NCI-H2196 (cell line): Measurements from ENCODE around the gene APOLD1.
"Not testable (repeated sequence)": the region's sequence is repeated elsewhere in the genome, so short reads cannot be mapped to it uniquely, and the experiment has no call there.

ENCODE experiments used
- DNase-seq: peaks from one replicate; lab custom pipeline; 2025; ENCODE audit not compliant: unreplicated experiment; lab: John Stamatoyannopoulos, UW

The APOLD1 gene

DNA sequence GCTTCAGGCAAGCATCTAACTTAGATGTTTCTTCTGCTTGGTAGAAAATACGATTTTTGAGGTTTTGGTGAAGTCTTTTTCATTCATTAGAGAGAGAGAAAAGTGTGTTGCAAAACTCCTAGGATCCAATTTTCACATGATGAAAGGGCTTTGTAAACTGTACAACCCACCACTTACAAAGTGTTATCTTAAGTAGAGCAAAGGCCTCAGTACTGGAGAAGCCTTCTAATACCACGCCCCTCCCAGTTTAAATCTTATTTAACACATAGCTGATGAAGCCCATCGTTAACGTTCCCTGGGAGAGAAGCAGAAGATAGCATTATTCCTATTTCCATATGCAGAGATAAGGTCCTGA lies 869 bp downstream of the APOLD1 start:
- no peak for DNase-seq

- DNase-seq, result peak; percentile 59
Observed at GRCh38 chr12:12786706-12787601, 1.5 kb downstream of the APOLD1 start.

- DNase-seq, result no peak
Observed at GRCh38 chr12:12788131-12788530, 2.7 kb downstream of the APOLD1 start.

DNA sequence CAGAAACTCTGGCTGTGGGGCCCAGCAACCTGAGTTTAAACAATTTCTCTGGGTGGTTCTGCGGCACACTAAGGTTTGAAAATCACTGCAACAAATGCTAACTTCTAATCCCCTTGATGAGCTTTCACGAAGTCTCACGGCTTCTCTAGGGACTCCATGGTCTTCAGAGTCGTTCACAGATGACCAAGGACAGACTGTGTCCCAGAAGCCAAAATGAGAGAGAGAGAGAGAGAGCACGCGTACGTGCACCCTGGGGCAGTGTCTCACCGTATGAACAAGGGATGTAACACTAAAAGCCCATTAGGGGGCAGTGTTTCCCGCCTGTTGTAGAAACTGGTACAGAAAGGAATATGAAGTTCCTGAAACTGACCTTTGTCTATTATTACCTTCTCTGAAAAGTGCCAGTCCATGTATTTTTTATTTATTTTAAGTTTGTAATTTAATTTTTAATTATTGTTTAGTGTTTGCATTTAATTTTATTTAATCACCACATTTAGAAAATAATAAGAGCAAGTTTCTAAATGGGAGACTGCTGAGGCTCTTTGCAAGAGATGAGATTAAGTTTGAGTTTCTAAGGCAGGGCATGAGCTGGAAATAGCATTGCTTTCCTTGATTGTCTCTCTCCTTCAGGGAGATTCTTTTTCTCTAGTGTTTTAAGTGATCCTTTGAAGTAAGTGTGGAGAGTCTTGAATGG lies 3.4 kb downstream of the APOLD1 start:
- DNase-seq, result peak; percentile 69

DNA sequence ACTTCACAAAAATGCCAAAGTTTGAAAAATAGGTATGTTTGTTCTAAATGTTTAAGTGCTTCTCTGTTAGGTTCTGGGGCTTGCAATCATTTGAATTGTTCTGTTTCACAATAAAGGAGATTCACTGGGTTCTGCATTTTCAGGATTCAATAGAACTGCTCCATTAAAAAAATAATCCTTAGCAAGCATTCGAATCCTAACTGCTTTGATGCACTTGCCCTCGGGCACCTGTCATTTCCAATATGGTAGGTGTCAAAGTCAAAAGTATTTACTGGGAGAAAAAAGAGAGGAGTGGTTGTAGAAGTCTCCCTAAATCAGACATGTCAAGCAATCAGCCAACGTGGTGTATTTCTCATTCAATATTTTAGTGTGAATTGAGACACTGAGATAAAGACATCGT lies 5.5 kb downstream of the APOLD1 start:
- DNase-seq, result no peak

- DNase-seq, result peak; percentile 29
Observed at GRCh38 chr12:12791756-12792369, 6.4 kb downstream of the APOLD1 start.

DNA sequence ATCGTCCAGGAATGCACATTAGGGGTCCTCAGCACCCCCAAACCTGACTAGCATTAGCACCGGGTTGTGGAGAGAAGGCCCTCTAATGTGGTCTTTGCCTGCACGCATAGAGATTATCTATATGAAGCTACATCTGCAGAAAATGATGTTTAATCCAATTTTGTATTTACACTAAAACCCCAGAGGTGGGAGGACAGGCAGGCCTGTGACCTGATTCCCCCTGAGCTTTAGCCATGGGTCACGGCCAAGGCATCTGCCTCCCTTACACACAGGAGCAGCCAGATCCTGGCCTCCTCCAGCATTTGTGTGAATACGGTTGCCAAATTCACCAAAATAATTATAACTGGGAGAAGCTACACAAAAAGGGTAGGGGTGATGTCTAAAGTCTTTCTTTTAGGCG lies 7.0 kb downstream of the APOLD1 start:
- DNase-seq, result no peak

DNA sequence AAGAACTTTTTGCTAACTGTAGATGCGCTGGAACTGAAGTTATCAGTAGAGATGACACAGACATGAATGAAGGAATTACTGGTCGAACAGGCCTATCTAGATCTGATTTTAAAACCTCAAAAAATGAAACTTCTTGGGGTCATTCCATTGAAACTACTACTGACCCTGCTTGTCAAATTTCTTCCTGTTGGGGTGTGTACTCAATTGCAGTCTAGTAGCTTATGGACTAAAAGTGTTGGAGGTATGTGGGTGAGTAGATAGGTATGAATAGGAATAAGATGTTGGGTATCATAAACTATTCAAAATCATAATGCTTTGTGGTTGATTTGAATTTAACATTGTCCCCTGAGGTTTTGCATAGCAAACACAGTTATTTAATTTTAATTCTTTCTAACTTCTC lies 9.2 kb downstream of the APOLD1 start:
- DNase-seq, result no peak

DNA sequence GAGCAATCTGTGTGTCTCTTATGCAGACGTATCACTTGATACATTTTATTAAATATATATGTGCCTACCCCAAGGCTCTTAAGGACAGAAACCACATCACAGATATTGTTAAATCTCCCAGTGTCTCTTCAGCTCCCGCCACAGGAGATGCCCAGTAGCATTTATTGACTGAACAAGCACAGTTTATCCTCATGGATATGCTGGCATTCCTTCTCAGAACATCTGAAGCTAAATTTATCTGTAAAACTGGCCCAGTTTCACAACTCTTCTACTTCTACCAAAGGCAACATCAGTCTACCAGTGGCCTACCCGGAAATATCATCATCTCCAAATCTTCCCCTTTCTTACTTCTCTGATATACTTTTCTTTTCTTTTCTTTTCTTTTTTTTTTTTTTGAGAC lies 10.7 kb downstream of the APOLD1 start:
- DNase-seq, result no peak

DNA sequence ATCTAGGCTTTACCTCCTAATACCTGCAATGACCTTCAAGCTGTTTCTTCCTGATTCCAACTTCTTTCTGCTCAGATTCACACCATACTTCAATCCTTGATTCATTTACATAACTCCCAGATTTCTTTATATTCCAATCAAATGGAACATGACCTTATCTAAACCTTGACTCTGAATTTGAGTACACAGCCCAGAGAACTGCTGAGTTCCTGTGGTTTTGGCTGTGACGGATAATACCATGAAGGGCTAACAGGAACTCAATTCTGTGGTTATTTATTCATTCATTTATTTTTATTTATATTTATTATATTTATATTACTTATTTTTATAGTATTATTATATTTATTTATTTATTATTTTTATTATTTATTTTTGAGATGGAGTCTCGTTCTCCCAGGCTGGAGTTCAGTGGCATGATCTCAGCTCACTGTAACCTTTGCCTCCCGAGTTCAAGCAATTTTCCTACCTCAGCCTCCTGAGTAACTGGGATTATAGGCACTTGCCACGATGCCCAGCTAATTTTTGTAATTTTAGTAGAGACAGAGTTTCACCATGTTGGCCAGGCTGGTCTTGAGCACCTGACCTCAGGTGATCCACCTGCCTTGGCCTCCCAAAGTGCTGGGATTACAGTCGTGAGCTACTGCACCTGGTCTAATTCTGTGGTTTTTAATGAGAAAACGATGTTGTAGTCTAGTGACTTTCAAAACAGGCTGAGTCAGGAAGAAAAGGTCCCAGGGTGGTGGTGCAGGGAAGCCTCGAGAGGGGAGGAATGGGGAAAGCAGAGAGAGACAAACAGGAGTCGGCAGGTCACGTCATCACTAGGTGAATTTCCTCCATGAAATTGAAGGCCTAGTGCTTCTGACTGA lies 11.7 kb downstream of the APOLD1 start:
- no peak for DNase-seq

- peak; percentile 12 for DNase-seq
Observed at GRCh38 chr12:12797794-12798152, 12.3 kb downstream of the APOLD1 start.

- no peak for DNase-seq
Observed at GRCh38 chr12:12798480-12798879, 13.0 kb downstream of the APOLD1 start.

DNA sequence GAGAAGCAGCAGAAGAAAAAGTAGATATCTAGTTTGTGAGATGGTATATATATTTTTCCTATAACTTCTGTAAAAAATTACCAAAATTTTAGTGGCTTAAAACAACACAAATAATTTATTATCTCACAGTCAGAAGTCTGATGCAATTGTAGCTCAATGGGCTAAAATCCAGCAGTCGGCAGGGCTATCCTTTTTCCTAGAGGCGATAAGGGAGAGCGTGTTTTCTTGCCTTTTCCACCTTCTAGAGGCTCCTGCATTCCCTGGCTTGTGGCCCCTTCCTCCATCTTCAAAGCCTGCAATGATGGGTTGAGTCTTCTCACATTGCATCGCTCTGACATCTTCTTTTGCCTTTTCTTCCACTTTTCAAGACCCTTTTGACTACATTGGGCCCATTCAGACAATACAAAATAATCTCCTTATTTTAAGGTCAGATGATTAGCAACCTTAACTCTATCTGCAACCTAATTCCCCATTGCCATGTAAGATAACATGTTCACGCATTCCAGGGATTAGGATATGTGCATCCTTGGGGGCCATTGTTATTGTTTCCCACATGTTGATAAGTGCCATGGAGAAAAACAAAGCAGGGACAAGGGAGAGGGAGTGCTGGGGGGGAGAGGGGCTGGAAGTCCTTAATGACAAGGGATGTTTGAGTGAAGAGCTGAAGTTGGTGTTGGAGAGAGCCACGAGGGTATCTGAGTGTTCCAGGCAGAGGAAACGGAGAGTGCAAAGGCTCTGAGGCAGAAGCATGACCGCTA lies 13.9 kb downstream of the APOLD1 start:
- no peak for DNase-seq

GRCh38 chr12:12800406-12801180 lies 15.1 kb downstream of the APOLD1 start:
- no peak for DNase-seq

GRCh38 chr12:12801656-12802055 lies 16.2 kb downstream of the APOLD1 start:
- not testable (repeated sequence) for DNase-seq

GRCh38 chr12:12803186-12803585 lies 17.7 kb downstream of the APOLD1 start:
- DNase-seq, result peak; percentile 88

DNA sequence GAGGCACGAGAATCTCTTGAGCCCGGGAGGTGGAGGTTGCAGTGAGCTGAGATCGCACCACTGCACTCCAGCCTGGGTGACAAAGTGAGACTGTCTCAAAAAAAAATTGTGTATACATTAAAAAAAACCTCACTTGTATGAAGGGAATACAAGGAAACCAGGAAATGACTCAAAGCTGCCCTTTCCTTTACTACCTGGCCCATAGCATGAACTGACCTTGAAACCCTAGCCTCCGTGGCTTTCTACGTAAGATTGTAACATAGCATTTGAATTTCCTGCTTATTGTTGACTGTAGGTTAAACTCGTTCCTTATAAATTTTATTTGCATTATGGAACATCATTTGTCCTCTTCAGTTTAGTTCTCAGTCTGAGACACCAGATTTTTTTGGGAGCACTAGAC lies 18.6 kb downstream of the APOLD1 start:
- DNase-seq, result no peak

DNA sequence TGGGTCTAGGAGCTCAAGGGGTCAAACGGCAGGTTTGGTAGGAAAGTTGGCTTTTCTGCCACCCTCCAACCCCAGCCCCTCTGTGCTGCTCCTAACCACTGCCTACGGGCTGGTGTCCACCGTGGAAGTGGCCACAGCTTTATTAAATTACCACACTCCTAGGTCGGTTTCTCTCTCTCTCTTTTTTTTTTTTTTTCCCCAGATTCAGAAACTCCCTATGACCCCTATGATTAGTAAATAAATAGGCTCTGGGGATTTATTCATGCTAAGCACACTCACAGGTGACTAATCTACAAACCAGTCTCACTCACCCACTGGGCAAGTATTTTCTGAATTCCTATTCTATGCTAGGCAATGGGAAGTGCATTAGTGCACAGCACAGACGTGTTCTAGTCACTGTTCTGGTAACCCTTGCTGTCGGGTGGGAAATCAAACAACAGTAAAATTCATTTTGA lies 19.0 kb downstream of the APOLD1 start:
- no peak for DNase-seq

DNA sequence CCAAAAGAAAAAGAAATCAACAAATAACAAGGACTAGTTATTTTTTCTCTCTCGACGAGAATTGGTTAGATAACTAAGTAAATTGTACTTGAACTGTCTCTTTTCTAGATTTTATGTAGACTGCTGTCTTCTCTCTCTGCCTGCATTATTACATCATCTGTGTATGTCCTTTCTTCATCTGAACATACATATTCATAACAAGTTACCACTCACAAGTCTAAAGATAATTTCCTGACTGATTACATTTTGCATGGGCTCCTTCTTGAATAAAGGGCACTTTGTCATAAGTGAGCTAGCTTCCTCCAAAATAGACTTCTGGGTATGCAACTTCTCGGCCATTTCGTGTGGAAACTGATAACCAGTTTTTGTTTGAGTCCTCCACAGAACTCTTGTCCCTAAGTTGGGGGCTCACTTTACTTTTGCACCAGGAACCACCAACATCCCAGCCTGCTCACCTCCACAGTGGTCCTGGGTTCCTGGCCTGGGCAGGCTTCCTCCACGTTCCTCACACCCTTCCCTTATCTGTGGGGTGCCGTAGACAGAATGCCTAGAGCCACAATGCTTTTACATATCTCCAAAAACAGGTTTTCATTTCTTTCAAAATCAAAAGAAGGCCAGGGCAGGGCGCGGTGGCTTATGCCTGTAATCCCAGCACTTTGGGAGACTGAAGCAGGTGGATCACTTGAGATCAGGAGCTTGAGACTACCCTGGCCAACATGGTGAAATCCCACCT lies 21.5 kb downstream of the APOLD1 start:
- no peak for DNase-seq
